HG02678 (cell line): Measurements from ENCODE around the gene ACBD4.

Experiments used
- ATAC-seq: cut with Tn5 transposase; IDR thresholded peaks from one replicate; pipeline ENCODE4 v1.9.1; 2021; ENCODE audit warnings: mild to moderate bottlenecking, moderate library complexity; ENCODE audit not compliant: unreplicated experiment

ACBD4 gene

DNA sequence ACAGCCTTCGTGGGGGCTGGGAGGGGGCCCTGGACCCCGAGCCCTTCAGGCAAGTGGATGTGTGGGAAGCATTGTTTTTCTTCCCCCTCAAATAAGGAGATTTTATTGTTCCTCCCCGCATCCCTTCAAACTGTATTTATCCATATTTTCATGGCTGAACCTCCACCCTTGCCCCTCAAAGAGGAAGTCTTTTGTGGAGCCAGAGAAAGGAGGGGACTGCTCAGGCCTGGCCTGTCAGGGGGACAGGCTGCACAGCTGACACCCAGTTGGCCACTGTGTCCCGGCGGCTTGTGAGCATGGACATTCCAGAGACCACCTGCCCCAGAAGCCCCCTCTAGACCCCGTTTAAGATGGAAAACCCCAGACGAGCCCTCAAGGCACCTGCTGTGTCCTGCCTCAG, 42.1 kb downstream of the ACBD4 start:
- ATAC-seq = no peak

DNA sequence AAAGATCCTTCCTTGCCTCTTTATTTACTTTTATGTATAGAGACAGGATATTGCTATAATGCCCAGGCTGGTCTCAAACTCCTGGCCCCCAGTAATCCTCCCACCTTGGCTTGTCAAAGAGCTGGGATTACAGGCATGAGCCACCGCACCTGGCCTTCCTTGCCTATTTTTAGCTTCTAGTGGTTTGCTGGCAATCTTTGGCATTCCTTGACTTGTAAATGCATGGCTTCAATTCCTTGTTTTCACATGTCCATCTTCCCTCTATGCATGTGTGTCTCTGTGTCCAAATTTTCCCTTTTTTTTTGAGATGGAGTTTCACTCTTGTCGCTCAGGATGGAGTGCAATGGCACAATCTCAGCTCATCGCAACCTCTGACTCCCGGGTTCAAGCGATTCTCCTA, 48.7 kb downstream of the ACBD4 start:
- ATAC-seq = no peak

DNA sequence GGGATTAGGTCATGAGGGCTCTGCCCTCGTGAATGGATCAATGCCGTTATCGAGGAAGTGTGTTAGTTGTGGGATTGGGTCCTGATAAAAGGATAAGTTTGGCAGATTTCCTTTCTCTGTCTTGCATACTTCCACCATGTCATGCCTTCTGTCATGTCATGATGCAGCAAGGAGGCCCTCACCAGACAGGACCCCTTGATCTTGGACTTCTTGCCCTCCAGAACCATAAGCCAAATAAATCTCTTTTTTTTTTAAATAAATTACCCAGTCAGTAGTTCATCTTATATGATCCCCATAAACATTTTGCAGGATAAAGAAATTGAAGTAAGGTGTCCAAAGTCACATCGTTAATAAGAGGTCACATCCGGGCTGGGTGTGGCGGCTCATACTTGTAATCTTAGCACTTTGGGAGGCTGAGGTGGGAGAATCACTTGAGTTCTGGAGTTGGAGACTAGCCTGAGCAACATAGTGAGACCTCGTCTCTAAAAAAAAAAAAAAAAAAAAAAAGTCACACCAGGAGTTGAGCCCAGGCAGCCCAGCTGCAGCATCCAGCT, 51.4 kb downstream of the ACBD4 start:
- no peak for ATAC-seq

DNA sequence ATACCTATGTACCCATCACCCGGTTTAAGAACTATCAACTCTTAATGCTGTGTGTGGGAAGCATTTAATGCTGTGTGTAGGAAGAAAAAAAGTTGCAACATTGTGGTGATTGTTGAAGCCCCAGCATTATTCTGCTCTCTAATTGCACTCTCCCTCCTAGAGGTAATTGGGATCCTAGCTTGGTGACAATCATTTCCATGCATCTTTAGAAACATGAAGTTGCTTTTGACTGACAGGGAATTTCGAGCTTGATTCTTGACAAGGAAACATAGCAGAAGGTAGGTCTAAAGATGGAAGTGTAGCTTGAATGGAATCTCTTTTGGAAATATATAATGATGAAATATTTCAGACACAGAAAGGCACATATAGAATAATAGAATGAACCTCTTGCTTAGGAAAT, 53.5 kb downstream of the ACBD4 start:
- ATAC-seq = no peak

DNA sequence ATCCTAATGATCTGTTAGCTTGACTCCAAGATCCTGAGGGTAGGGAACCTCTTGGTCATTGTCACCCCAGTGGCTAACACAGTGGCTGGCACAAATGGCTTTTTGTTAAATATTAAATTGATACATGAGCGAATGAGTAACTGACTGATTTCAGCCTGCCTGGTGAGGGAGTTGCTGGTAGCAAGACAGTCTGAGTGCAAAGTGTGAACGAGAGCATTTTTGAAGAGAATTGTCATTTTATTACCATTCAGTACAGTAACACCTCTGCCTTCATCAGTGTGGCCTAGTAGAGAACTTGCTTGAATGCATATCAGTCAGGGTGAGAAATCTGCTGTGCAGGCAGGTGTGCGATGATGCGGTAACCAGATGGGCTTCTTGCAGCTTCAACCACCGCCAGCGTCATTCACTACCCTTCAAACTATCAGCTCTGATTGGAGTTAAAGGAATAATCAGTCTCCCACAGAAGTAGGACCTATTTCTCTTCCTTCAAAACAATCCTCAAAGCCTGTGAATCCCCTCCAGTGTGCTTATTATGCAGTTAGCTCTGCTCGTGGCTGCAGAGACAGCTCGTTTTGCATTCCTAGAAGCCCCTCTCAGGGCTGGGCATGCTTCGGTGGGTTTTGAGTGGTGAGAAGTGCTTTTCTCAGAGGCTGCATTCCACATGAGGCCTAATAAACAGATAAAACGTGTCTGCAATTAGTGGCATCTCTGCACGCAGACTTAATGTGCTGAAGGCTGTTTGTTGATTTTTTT, 55.2 kb downstream of the ACBD4 start:
- ATAC-seq = no peak
